HK-2 (cell line): ENCODE data around the gene MAD1L1.
"Not testable (repeated sequence)": the region's sequence is repeated elsewhere in the genome, so short reads cannot be mapped to it uniquely, and the experiment has no call there.

Experiments
- DNase-seq: peaks from one replicate; pipeline ENCODE4 v3.0.0-alpha.2; 2018; ENCODE audit not compliant: unreplicated experiment

The MAD1L1 gene

DNA sequence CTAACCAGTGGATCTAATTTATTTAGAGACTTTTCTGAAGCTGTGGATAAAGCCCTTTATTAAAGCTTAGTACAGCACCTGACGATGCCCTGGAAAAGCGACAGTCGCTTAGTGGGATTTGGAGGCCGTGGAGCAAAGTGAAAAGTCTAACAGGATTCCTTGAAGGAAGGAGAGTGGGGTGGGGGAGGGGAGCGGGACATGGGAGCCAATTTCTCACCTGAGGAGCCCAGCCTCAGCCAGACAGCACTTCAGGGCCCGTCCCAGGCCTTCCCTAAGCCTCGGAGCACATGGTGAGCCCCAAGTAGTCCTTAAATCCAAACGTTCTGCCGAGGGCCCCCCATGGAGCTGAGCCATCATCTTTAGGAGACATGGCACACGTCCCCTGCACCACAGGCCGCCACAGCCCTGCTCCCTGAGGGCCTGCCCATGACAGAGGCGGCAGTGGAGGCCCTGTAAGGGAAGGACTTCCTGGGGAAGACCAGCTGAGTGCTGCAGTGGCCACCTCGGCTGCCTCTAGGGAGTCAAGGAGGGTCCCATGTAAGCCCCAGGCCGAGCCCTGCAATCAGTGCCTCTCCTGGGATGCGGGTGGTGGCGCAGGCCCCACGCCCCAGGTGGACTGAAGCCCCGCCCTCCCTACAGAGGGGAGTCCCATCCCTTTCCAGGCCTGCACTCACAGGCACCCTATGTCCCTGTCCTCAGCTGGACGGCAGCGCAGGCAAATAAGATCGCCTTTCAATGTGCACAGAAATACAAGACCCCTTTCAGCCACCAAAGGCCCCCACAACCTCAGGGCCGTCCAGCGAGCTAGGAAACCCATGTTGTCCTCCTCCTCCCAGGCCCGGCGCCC, 187.0 kb downstream of the MAD1L1 start:
- no peak for DNase-seq

DNA sequence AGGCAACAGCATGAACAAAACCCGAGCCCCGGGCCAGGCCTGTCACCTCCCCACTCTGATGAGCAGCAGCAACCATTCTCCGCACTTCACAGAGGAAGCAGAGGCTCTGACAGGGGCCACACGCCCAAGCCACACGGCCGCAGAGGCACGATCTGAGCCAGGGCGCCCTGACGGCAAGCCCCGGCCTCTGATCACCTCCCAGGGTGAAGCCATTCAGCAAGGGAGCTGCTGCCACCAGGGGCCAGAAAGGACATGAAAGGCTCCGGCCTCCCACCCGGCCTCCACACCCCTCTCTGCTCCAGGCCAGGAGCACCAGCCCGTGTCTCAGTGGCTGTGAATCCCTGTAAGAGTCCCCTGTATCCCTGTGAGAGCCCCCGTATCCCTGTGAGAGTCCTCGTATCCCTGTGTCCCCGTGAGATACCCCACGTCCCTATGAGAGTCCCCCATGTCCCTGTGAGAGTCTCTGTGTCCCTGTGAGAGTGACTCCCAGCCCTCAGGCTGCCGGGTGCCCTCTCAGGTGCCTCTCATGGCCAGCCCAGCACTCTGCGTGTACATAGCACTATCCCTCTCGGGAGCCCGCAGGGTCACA, 187.8 kb downstream of the MAD1L1 start:
- no peak for DNase-seq

- no peak for DNase-seq
Observed at GRCh38 chr7:2044311-2044882, 188.3 kb downstream of the MAD1L1 start.

- DNase-seq = no peak
Observed at GRCh38 chr7:2043316-2044039, 189.3 kb downstream of the MAD1L1 start.

DNA sequence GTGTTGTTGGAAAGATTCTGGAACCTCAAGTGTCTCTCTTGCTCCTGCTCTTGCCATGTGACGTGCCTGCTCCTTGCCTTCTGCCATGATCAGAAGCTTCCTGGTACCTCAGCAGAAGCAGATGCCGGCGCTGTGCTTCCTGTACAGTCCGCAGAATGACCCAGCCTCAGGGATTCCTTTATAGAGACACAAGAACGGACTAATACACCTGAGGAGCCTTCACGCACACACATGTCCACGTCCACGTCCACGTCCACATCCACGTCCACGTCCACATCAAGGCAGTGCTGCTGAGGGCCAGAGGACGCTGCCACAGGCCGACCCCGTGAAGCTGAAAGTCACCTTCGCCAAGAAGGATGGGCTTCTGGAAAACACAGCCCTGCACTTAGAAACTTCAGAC, 190.1 kb downstream of the MAD1L1 start:
- DNase-seq = no peak

- no peak for DNase-seq
Observed at GRCh38 chr7:2041496-2042367, 191.0 kb downstream of the MAD1L1 start.

- DNase-seq = no peak
Observed at GRCh38 chr7:2040893-2041270, 191.9 kb downstream of the MAD1L1 start.

DNA sequence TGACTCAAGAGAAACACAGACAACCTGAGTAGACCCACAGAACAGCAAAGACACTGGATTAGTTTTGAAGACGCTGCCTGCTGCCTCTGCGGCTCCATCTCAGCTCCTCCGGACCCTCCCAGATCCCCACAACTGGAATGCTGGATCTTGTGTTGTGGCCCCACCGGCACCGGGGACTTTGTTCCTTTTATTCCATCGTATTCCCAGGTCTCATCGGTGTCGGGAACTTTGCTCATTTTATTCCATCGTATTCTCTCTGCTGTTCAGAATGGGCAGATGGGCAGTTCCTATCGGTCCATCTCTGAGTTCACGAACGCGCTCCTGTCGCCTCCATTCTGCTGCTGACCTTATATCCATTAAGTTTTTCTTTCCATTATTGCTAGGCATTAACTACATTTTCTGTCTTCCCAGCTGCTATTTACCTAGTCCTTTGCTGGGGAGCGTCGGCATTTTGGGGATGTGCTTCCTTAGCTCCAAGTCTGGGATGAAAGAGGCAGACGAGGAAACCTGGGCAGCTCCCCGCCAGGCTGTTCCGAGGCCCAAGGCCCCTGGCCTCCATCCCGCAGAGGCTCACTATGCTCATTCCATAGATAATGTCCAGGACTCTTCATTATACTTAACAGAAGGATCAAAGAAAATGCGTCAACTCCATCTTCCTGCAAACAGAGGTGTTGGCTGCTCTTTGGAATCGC, 192.4 kb downstream of the MAD1L1 start:
- no peak for DNase-seq

- DNase-seq = no peak
Observed at GRCh38 chr7:2038931-2039728, 193.6 kb downstream of the MAD1L1 start.

DNA sequence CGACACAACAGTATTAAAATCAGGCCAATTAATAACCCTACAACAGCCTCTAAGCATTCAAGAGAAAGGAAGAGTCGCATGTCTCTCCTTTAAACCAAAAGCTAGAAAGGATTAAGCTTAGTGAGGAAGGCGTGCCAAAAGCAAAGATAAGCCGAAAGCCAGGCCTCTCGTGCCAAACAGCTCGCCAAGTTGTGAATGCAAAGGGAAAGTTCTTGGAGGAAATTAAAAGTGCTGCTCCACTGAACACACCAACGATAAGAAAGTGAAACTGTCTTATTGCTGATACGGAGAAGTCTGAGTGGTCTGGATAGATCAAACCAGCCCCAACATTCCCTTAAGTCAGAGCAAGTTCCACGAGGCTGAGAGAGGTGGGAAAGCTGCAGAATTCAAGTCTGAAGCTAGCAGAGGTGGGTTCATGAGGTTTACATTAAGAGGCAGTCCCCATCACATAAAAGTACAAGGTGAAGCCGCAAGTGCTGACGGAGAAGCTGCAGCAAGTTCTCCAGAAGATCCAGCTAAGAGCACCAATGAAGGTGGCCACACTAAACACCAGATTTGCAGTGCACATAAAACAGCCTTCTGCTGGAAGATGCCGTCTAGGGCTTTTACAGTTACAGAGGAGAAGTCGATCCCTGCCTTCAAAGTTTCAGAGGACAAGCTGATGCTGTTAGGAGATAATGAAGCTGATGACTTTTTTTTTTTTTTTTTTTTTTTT, 194.8 kb downstream of the MAD1L1 start:
- no peak for DNase-seq

DNA sequence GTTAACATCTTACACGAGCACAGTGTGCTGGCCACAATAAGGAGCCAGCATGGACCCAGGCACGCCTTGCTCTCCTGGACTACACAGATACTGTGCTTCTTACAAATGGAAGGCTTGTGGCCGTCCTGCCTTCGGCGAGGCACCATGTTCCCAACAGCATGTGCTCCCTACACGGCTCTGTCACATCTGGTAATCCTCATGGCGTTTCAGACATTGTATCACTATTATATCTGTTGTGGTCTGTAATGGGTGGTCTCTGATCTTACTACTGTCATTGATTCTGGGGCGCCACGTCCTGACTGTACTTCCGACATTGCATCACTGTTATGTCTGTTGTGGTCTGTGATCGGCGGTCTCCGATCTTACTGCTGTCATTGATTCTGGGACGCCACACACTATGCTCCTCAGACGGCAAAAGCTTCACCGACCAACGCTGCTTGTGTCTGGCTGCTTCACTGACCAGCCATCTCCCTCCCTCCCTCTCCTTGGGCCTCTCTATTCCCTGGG, 195.4 kb downstream of the MAD1L1 start:
- no peak for DNase-seq

- DNase-seq = no peak
Observed at GRCh38 chr7:2036786-2037185, 196.0 kb downstream of the MAD1L1 start.

DNA sequence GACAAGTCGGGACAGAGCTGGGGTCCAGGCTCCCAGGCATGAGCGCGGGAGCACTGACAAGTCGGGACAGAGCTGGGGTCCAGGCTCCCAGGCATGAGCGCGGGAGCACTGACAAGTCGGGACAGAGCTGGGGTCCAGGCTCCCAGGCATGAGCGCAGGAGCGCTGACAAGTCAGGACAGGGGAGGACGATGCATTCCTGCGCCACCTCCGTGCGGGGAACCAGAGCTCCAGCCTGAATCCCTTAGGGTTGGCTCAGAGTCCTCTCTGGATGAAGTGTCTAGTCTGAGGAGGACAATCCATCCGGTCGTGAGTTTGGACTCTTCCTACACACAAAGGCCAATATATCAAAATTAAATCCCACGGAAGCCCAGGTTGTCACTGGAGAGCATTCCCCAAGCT, 196.5 kb downstream of the MAD1L1 start:
- not testable (repeated sequence) for DNase-seq

- DNase-seq = no peak
Observed at GRCh38 chr7:2034291-2035201, 198.2 kb downstream of the MAD1L1 start.

- DNase-seq = no peak
Observed at GRCh38 chr7:2033586-2034135, 199.1 kb downstream of the MAD1L1 start.

- no peak for DNase-seq
Observed at GRCh38 chr7:2032876-2033407, 199.8 kb downstream of the MAD1L1 start.

- no peak for DNase-seq
Observed at GRCh38 chr7:2032030-2032875, 200.5 kb downstream of the MAD1L1 start.
